Ovary (tissue), 9 donors: ENCODE measurements around the gene RDH12. TPM values are rescaled to one million over a fixed set of nuclear protein-coding genes. Genes with fewer than 3 reads are reported as not detected.

Experiments
- DNase-seq, 5 donors: peaks; one replicate each; pipeline ENCODE4 v3.0.0-alpha.2; 2019 to 2020
- H3K27ac ChIP-seq, 2 donors: fragments of 200-600 bp; one replicate each; pipeline versions ENCODE4 v1.5.1 to v1.8.0; 2019 to 2022
- H3K27me3 ChIP-seq: fragments of 200-600 bp; one replicate; pipeline ENCODE4 v1.8.0; 2022
- H3K36me3 ChIP-seq: fragments of 200-600 bp; sonication (generic); one replicate; pipeline ENCODE4 v1.5.1; 2019
- H3K4me1 ChIP-seq: one replicate; pipeline ENCODE4 v1.8.1; 2013; ENCODE audit warnings: mild to moderate bottlenecking, moderate library complexity; ENCODE audit not compliant: insufficient read depth
- H3K4me3 ChIP-seq: fragments of 200-600 bp; sonication (generic); one replicate; pipeline ENCODE4 v1.5.1; 2017
- H3K9me3 ChIP-seq, 2 donors: fragments of 200-600 bp in 1 of 2; sonication (generic) in 1 of 2; one replicate each; pipeline versions ENCODE4 v1.5.1 to v1.8.1; 2013 to 2019; ENCODE audit warnings: mild to moderate bottlenecking in 1 of 2, moderate library complexity in 1 of 2
- CTCF ChIP-seq, 3 donors: fragments of 450-650 bp in 2 of 3; fragments of 200-600 bp in 1 of 3; IDR thresholded peaks; one replicate each; pipeline versions ENCODE4 v1.5.1 to v1.8.0; 2016 to 2022; ENCODE audit warnings: antibody characterized with exemption in 3 of 3, mild to moderate bottlenecking in 1 of 3
- EP300 ChIP-seq: sonication (generic); formaldehyde crosslinking; IDR thresholded peaks from one replicate; pipeline ENCODE4 v1.6.1; 2017; ENCODE audit warnings: antibody characterized with exemption
- POLR2A ChIP-seq: fragments of 450-650 bp; IDR thresholded peaks from one replicate; pipeline ENCODE4 v1.6.1; 2017; ENCODE audit warnings: antibody characterized with exemption, mild to moderate bottlenecking, moderate library complexity
- WGBS, 3 donors: extraction: QIAGEN DNeasy Blood & Tissue Kit in 1 of 3; methylation state at CpG; one replicate each; pipeline versions ENCODE4 v1.1.5 to v1.1.7; 2013 to 2017; 5-methylcytosine and 5-hydroxymethylcytosine counted together
- intact Hi-C, 4 donors: fragments of 100-400 bp; cut with DNase I; formaldehyde crosslinking; loops; one replicate each; pipeline versions ENCODE4 v1.11.0 to v1.15.1; 2022 to 2023
- polyA plus RNA-seq, 2 donors: library from polyadenylated mRNA; stranded (reverse); fragments of 200-250 nt in 1 of 2; fragments of 350-450 nt in 1 of 2; fragmentation: Illumina TruSeq in 1 of 2; extraction: RNeasy Lipid Tissue Mini Kit (QIAGEN cat#74804) in 1 of 2; gene quantifications; one replicate each; pipeline ENCODE4 v1.2.3, GENCODE V29; 2013 to 2014
- small RNA-seq: library from RNA; depleted of rRNA; stranded (forward); fragments of <200 nt; gene quantifications from one replicate; pipeline ENCODE3, GENCODE V24; 2016
- total RNA-seq, 7 donors: library from RNA; depleted of rRNA in 2 of 7; stranded (reverse); fragments of >200 nt in 2 of 7; fragmentation: NEBNext Ultra II Directional in 3 of 7; extraction: Animal tissue kit (Norgen Biotek cat#: 25700) in 3 of 7; gene quantifications; one replicate each; pipeline versions ENCODE4 v1.1.0 to v1.2.4, GENCODE V29; 2016 to 2023
- donor health status: DM: no; HTN: no; CAD: no; lungs with moderate emphysema.
- donor health status: DM: no; HTN: no; CAD: no.
- donor health status: Bipolar disorder and iron deficiency.
- donor health status: DM: yes; HTN: yes; CAD: no.
- donor health status: DM: no; HTN: no; CAD: no.
- donor health status: DM: yes; HTN: yes; CAD: no.

The RDH12 gene
- total and polyA plus RNA-seq, 9 donors: 0.10 to 0.30 TPM; not detected in 7

- H3K4me1 ChIP-seq: no peaks in the 10 kb centered on the region
- no peak for TF ChIP-seq CTCF (IDR thresholded peaks at IDR 0.05)
- no peak for TF ChIP-seq POLR2A
- TF ChIP-seq EP300: no peak
- H3K36me3 ChIP-seq: no peaks in the 10 kb centered on the region
- intact Hi-C loops: no loop called here
- no peak overlapping the region for H3K27ac ChIP-seq
- H3K4me3 ChIP-seq: no peak overlapping the region
- no peak for DNase-seq
- H3K9me3 ChIP-seq: no peaks in the 10 kb centered on the region
- H3K27me3 ChIP-seq: no peaks in the 10 kb centered on the region
- 80 to 90% (median 87%) methylated on average over 1 of the region's 1 CpG for WGBS, 3 donors
Observed at GRCh38 chr14:67778792-67779191, 77.1 kb downstream of the RDH12 start.

- WGBS, 3 donors: 30 to 61% (median 32%) methylated on average over 3 of the region's 3 CpGs
Observed at GRCh38 chr14:67782090-67782489, 80.4 kb downstream of the RDH12 start.

More at GRCh38 chr14:67782090-67782489, 80.4 kb downstream of the RDH12 start:
- no peaks in the 10 kb centered on the region for H3K4me1 ChIP-seq
- DNase-seq: no peak
- TF ChIP-seq POLR2A (no peak), EP300 (no peak), CTCF (IDR thresholded peaks at IDR 0.05) (no peak)
- no peaks in the 10 kb centered on the region for H3K9me3 ChIP-seq
- no peaks in the 10 kb centered on the region for H3K27me3 ChIP-seq
- no peak overlapping the region for H3K4me3 ChIP-seq
- H3K36me3 ChIP-seq: no peaks in the 10 kb centered on the region
- intact Hi-C loops: no loop called here
- no peak overlapping the region for H3K27ac ChIP-seq

Small RNA genes within 50 kb of the gene (small RNA-seq; reads per million reads assigned to genes)
- gene AL049779.3: not detected
- not detected for gene RN7SL369P
- gene RNA5SP386: 0.25 reads per million

Other genes with a start within 250 kb of the RDH12 start
- gene TMEM229B, start 213.2 kb upstream of the RDH12 start, total RNA-seq: 1 to 10 TPM; 1.2 to 4.6 (median 2.9) TPM
- 10 to 100 TPM in 1 of 2 donors, 1 to 10 TPM in 1; 2.1 to 11.9 TPM for gene TMEM229B, start 213.2 kb upstream of the RDH12 start, polyA plus RNA-seq
- gene PLEKHH1, start 168.6 kb upstream of the RDH12 start, total RNA-seq: 10 to 100 TPM in 1 of 7 donors, 1 to 10 TPM in 5, under 1 TPM in 1; 0.78 to 15.7 (median 3.9) TPM
- 1 to 10 TPM; 2.0 to 6.8 TPM for gene PLEKHH1, start 168.6 kb upstream of the RDH12 start, polyA plus RNA-seq
- 10 to 100 TPM; 21.9 to 32.5 (median 30.2) TPM for gene PIGH, start 101.6 kb upstream of the RDH12 start, total RNA-seq
- 10 to 100 TPM; 24.4 to 35.2 TPM for gene PIGH, start 101.6 kb upstream of the RDH12 start, polyA plus RNA-seq
- 10 to 100 TPM in 4 of 7 donors, 1 to 10 TPM in 3; 1.4 to 33.7 (median 10.5) TPM for gene ARG2, start 82.0 kb upstream of the RDH12 start, total RNA-seq
- 1 to 10 TPM; 2.9 to 3.9 TPM for gene ARG2, start 82.0 kb upstream of the RDH12 start, polyA plus RNA-seq
- 10 to 100 TPM; 34.6 to 76.5 (median 64.7) TPM for gene VTI1B, start 27.3 kb upstream of the RDH12 start, total RNA-seq
- gene VTI1B, start 27.3 kb upstream of the RDH12 start, polyA plus RNA-seq: 10 to 100 TPM; 41.6 to 93.1 TPM
- 10 to 100 TPM; 30.3 to 46.9 (median 36.6) TPM for gene RDH11, start 6.1 kb upstream of the RDH12 start, total RNA-seq
- 10 to 100 TPM; 32.7 to 90.0 TPM for gene RDH11, start 6.1 kb upstream of the RDH12 start, polyA plus RNA-seq
- gene ZFYVE26, start 114.7 kb downstream of the RDH12 start, total RNA-seq: 10 to 100 TPM; 16.1 to 27.0 (median 20.3) TPM
- gene ZFYVE26, start 114.7 kb downstream of the RDH12 start, polyA plus RNA-seq: 10 to 100 TPM in 1 of 2 donors, 1 to 10 TPM in 1; 6.1 to 22.2 TPM
- gene RAD51B, start 117.9 kb downstream of the RDH12 start, total RNA-seq: 10 to 100 TPM; 23.2 to 70.1 (median 45.0) TPM
- gene RAD51B, start 117.9 kb downstream of the RDH12 start, polyA plus RNA-seq: 10 to 100 TPM; 21.6 to 22.1 TPM